ENCODE results near the gene SEL1L3. TPM values are rescaled to one million over a fixed set of nuclear protein-coding genes. Genes with fewer than 3 reads are reported as not detected.

SEL1L3 gene
- total and polyA plus RNA-seq, 2 donors (not counting 1 experiment from before 2014, with no cell fraction given), result 120 to 280 TPM

- Histone ChIP-seq H3K27me3 (replicated peaks in 1 of 4; ENCODE audit: control extremely low read depth in 1 of 4, control insufficient read depth in 3 of 4, insufficient read depth in 4 of 4, low read length in 3 of 4) (no peaks in the 10 kb centered on the region), H3K36me3 (replicated peaks in 1 of 2; ENCODE audit: control extremely low read depth in 1 of 2, control insufficient read depth in 1 of 2, extremely low read depth in 1 of 2, insufficient read depth in 2 of 2, low read length in 1 of 2) (peaks cover 13 to 92% of the 10 kb centered on the region in 2 experiments), H3K79me2 (ENCODE audit: control insufficient read depth, insufficient read depth, low read length) (no peaks in the 10 kb centered on the region), H3K4me3 (ENCODE audit: control extremely low read depth in 1 of 5, extremely low read depth in 1 of 5, insufficient read depth in 1 of 5, low read depth in 2 of 5, low read length in 4 of 5) (no peak overlapping the region), H3K4me1 (ENCODE audit: control insufficient read depth in 2 of 2, insufficient read depth in 2 of 2, low read length in 2 of 2) (no peaks in the 10 kb centered on the region), H4K20me1 (ENCODE audit: control insufficient read depth, insufficient read depth, low read length, poor library complexity, severe bottlenecking) (peaks cover 4% of the 10 kb centered on the region), H3K27ac (ENCODE audit: low read length in 2 of 2) (no peak overlapping the region), H2AFZ (ENCODE audit: insufficient read depth, low read depth, low read length, poor library complexity, severe bottlenecking) (no peak overlapping the region), H3K9ac (ENCODE audit: low read length) (no peak overlapping the region), H3K4me2 (replicated peaks; ENCODE audit: low read depth, low read length, poor library complexity, severe bottlenecking) (no peak overlapping the region), H3K9me3 (ENCODE audit: control extremely low read depth in 1 of 3, control insufficient read depth in 2 of 3, insufficient read depth in 1 of 3, low read length in 2 of 3) (no peaks in the 10 kb centered on the region)
- Mint-ChIP-seq H3K4me1 (no peaks in the 10 kb centered on the region), H3K4me3 (no peak overlapping the region), H3K9me3 (ENCODE audit: insufficient read depth) (no peaks in the 10 kb centered on the region), H3K27me3 (no peaks in the 10 kb centered on the region), H3K27ac (no peak overlapping the region)
- TF ChIP-seq CTCF (IDR thresholded peaks at IDR 0.05) (no peak), EZH2 (IDR thresholded peaks at IDR 0.05; ENCODE audit: borderline replicate concordance, insufficient read depth, low read depth, low read length, poor library complexity, severe bottlenecking) (no peak)
- POLR2A ChIA-PET, result no interaction called here
- ATAC-seq (ENCODE audit: low read depth) (no peak), DNase-seq (no peak)
- intact Hi-C loops (cut with micrococcal nuclease), result no loop called here
- CTCF ChIA-PET, result interaction anchor here (0.7 kb wide), 1 partner anchor 7 kb away, joined by 3 read pairs; no protein-coding TSS in a partner anchor
- 83% methylated on average over 8 of the region's 11 CpGs for WGBS (ENCODE audit: insufficient coverage)
These were observed 102.2 kb downstream of the SEL1L3 start for GRCh38 chr4:25760518-25761157.

- no peaks in the 10 kb centered on the region for H3K27me3 ChIP-seq (replicated peaks in 1 of 4; ENCODE audit: control extremely low read depth in 1 of 4, control insufficient read depth in 3 of 4, insufficient read depth in 4 of 4, low read length in 3 of 4)
- no peaks in the 10 kb centered on the region for H3K79me2 ChIP-seq (ENCODE audit: control insufficient read depth, insufficient read depth, low read length)
- H3K27ac ChIP-seq (ENCODE audit: low read length in 2 of 2), result no peak overlapping the region
- ChIA-PET CTCF (interaction anchor here (0.7 kb wide), 1 partner anchor 8 kb away, joined by 3 read pairs; no protein-coding TSS in a partner anchor), POLR2A (no interaction called here)
- no peaks in the 10 kb centered on the region for H3K27me3 Mint-ChIP-seq
- intact Hi-C loops (cut with micrococcal nuclease), result no loop called here
- H4K20me1 ChIP-seq (ENCODE audit: control insufficient read depth, insufficient read depth, low read length, poor library complexity, severe bottlenecking), result peaks cover 4% of the 10 kb centered on the region
- H3K4me2 ChIP-seq (replicated peaks; ENCODE audit: low read depth, low read length, poor library complexity, severe bottlenecking), result no peak overlapping the region
- no peak overlapping the region for H3K4me3 ChIP-seq (ENCODE audit: control extremely low read depth in 1 of 5, extremely low read depth in 1 of 5, insufficient read depth in 1 of 5, low read depth in 2 of 5, low read length in 4 of 5)
- no peaks in the 10 kb centered on the region for H3K9me3 Mint-ChIP-seq (ENCODE audit: insufficient read depth)
- H3K27ac Mint-ChIP-seq, result peak overlapping the region; percentile 55
- H3K4me3 Mint-ChIP-seq, result no peak overlapping the region
- no peak for DNase-seq
- H3K36me3 ChIP-seq (replicated peaks in 1 of 2; ENCODE audit: control extremely low read depth in 1 of 2, control insufficient read depth in 1 of 2, extremely low read depth in 1 of 2, insufficient read depth in 2 of 2, low read length in 1 of 2), result peaks cover 13 to 92% of the 10 kb centered on the region in 2 experiments
- ATAC-seq (ENCODE audit: low read depth), result no peak
- H3K9me3 ChIP-seq (ENCODE audit: control extremely low read depth in 1 of 3, control insufficient read depth in 2 of 3, insufficient read depth in 1 of 3, low read length in 2 of 3), result no peaks in the 10 kb centered on the region
- no peaks in the 10 kb centered on the region for H3K4me1 ChIP-seq (ENCODE audit: control insufficient read depth in 2 of 2, insufficient read depth in 2 of 2, low read length in 2 of 2)
- H3K9ac ChIP-seq (ENCODE audit: low read length), result no peak overlapping the region
- no peaks in the 10 kb centered on the region for H3K4me1 Mint-ChIP-seq
- no peak overlapping the region for H2AFZ ChIP-seq (ENCODE audit: insufficient read depth, low read depth, low read length, poor library complexity, severe bottlenecking)
- no peak for TF ChIP-seq CTCF (IDR thresholded peaks at IDR 0.05)
- no peak for TF ChIP-seq EZH2 (IDR thresholded peaks at IDR 0.05; ENCODE audit: borderline replicate concordance, insufficient read depth, low read depth, low read length, poor library complexity, severe bottlenecking)
- WGBS (ENCODE audit: insufficient coverage), result no CpG with 5 or more reads among the region's 4 CpGs
These were observed 102.7 kb downstream of the SEL1L3 start for GRCh38 chr4:25760048-25760447.
